AG09309 (cell line): Measurements from ENCODE around the gene POLR1F.

ENCODE experiments used
- DNase-seq: peaks from one replicate; pipeline ENCODE4 v3.0.0-alpha.2; 2010; ENCODE audit warnings: low read depth
- H3K4me3 ChIP-seq: 2 replicates; pipeline ENCODE4 v1.5.1; 2011; ENCODE audit warnings: mild to moderate bottlenecking, low read depth, low read length, moderate library complexity; ENCODE audit not compliant: control insufficient read depth
- CTCF ChIP-seq: IDR thresholded peaks from 2 replicates; pipeline ENCODE4 v1.5.1; 2011; ENCODE audit warnings: mild to moderate bottlenecking, low read depth, low read length, inconsistent platforms; ENCODE audit not compliant: insufficient read depth, control insufficient read depth; ENCODE audit errors: missing control alignments

The POLR1F gene

GRCh38 chr7:19681596-19681995 is 27.2 kb downstream of the POLR1F start:
- TF ChIP-seq CTCF = no peak
- no peak overlapping the region for H3K4me3 ChIP-seq
- no peak for DNase-seq

- peak; percentile 68 for DNase-seq
- no peak overlapping the region for H3K4me3 ChIP-seq
- TF ChIP-seq CTCF = no peak
Measured at GRCh38 chr7:19677180-19677579, 31.7 kb downstream of the POLR1F start.

GRCh38 chr7:19675816-19676215 is 33.0 kb downstream of the POLR1F start:
- no peak for DNase-seq
- no peak overlapping the region for H3K4me3 ChIP-seq
- no peak for TF ChIP-seq CTCF

GRCh38 chr7:19674266-19674960 is 34.4 kb downstream of the POLR1F start:
- TF ChIP-seq CTCF = no peak
- peak; percentile 34 for DNase-seq

GRCh38 chr7:19670806-19671205 is 38.0 kb downstream of the POLR1F start:
- H3K4me3 ChIP-seq = no peak overlapping the region
- no peak for DNase-seq
- TF ChIP-seq CTCF = no peak

More at GRCh38 chr7:19674266-19674960, 34.4 kb downstream of the POLR1F start:
- H3K4me3 ChIP-seq = no peak overlapping the region

- H3K4me3 ChIP-seq = no peak overlapping the region
- TF ChIP-seq CTCF = peak; percentile 43
- no peak for DNase-seq
Measured at GRCh38 chr7:19665399-19666008, 43.3 kb downstream of the POLR1F start.
